A549 treated with DMSO at 1 μM for 4 hours (cell line): Measurements from ENCODE around the gene PRR20E. TPM values are rescaled to one million over a fixed set of nuclear protein-coding genes. Genes with fewer than 3 reads are reported as not detected.

ENCODE experiments used
- total RNA-seq: library from RNA; stranded (reverse); fragments of 200-300 nt; extraction: Qiagen RNA extraction; gene quantifications from 5 replicates; pipeline ENCODE4 v1.2.3, GENCODE V29; 2022; ENCODE audit warnings: low read depth

The PRR20E gene
- not detected in 5 replicates for total RNA-seq

GRCh38 chr13:57166897-57167296 lies at the start of gene PRR20E:
PRR20E (plus strand) TSS chr13:57167197; CDS start chr13:57167584, 387 bp downstream.

GRCh38 chr13:57140235-57140968 lies 26.6 kb upstream of the PRR20E start, which contains the start of gene PRR20A:
PRR20A (plus strand) TSS chr13:57140918; CDS start chr13:57141305, 387 bp downstream.

GRCh38 chr13:57147188-57147587 lies 19.8 kb upstream of the PRR20E start, which contains the start of gene PRR20B:
PRR20B (plus strand) TSS chr13:57147488; CDS start chr13:57147875, 387 bp downstream.

GRCh38 chr13:57153761-57154160 lies 13.2 kb upstream of the PRR20E start, which contains the start of gene PRR20C:
PRR20C (plus strand) TSS chr13:57154061; CDS start chr13:57154448, 387 bp downstream.

GRCh38 chr13:57160332-57160731 lies 6.7 kb upstream of the PRR20E start, which contains the start of gene PRR20D:
PRR20D (plus strand) TSS chr13:57160632; CDS start chr13:57161019, 387 bp downstream.

Other genes with a start within 250 kb of the PRR20E start
- gene PRR20A, start 26.3 kb upstream of the PRR20E start, total RNA-seq = not detected in 5 replicates
- not detected in 5 replicates for gene PRR20B, start 19.7 kb upstream of the PRR20E start, total RNA-seq
- gene PRR20C, start 13.1 kb upstream of the PRR20E start, total RNA-seq = not detected in 5 replicates
- not detected in 5 replicates for gene PRR20D, start 6.6 kb upstream of the PRR20E start, total RNA-seq